Transverse colon (tissue), 4 donors: Measurements from ENCODE around the gene PLD6. TPM values are rescaled to one million over a fixed set of nuclear protein-coding genes. Genes with fewer than 3 reads are reported as not detected.

Experiments used
- DNase-seq: peaks from one replicate; pipeline ENCODE4 v3.0.0-alpha.2; 2019
- H3K27ac ChIP-seq, 4 donors: fragments of 200-600 bp; sonication (generic); 2 replicates each; pipeline ENCODE4 v1.5.1; 2016 to 2018; ENCODE audit warnings: inconsistent platforms in 4 of 4
- H3K27me3 ChIP-seq: fragments of 200-600 bp; sonication (generic); 2 replicates; pipeline ENCODE4 v1.5.1; 2017; ENCODE audit warnings: inconsistent platforms
- H3K36me3 ChIP-seq, 4 donors: fragments of 200-600 bp; sonication (generic); 2 replicates each; pipeline ENCODE4 v1.5.1; 2017 to 2019; ENCODE audit warnings: inconsistent platforms in 4 of 4
- H3K4me1 ChIP-seq, 4 donors: fragments of 200-600 bp; sonication (generic); 2 replicates each; pipeline ENCODE4 v1.5.1; 2017 to 2020; ENCODE audit warnings: inconsistent platforms in 4 of 4
- H3K4me3 ChIP-seq, 4 donors: fragments of 200-600 bp; sonication (generic); 1 replicate in 1 of 4; 2 replicates in 3 of 4; pipeline versions ENCODE4 v1.5.1 to v1.6.1; 2017 to 2019; ENCODE audit warnings: inconsistent platforms in 4 of 4
- H3K9me3 ChIP-seq, 2 donors: fragments of 200-600 bp; sonication (generic); 2 replicates each; pipeline ENCODE4 v1.5.1; 2017 to 2019; ENCODE audit warnings: inconsistent platforms in 2 of 2
- CTCF ChIP-seq, 5 experiments: fragments of 200-600 bp in 3 of 5; fragments of 450-650 bp in 2 of 5; sonication (generic) in 3 of 5; IDR thresholded peaks; 1 replicate in 2 of 5; 2 replicates in 3 of 5; pipeline ENCODE4 v1.5.1; 2016 to 2017; ENCODE audit warnings: antibody characterized with exemption in 5 of 5, inconsistent platforms in 3 of 5, mild to moderate bottlenecking in 2 of 5, moderate library complexity in 1 of 5
- EP300 ChIP-seq: sonication (generic); formaldehyde crosslinking; IDR thresholded peaks from one replicate; pipeline ENCODE4 v1.6.1; 2017; ENCODE audit warnings: antibody characterized with exemption, low read depth
- POLR2A ChIP-seq: fragments of 450-650 bp; IDR thresholded peaks from one replicate; pipeline ENCODE4 v1.6.1; 2016; ENCODE audit warnings: antibody characterized with exemption, mild to moderate bottlenecking, moderate library complexity
- POLR2AphosphoS5 ChIP-seq, 3 donors: sonication (generic); formaldehyde crosslinking; IDR thresholded peaks; one replicate each; pipeline ENCODE4 v1.6.1; 2016; ENCODE audit warnings: antibody characterized with exemption in 3 of 3
- WGBS, 2 donors: methylation state at CpG; one replicate each; pipeline ENCODE4 v1.1.5; 2018; ENCODE audit warnings: low coverage in 1 of 2; 5-methylcytosine and 5-hydroxymethylcytosine counted together
- in situ Hi-C, 4 donors: fragments of 200-750 bp; cut with MboI; loops; one replicate each; pipeline versions ENCODE4 v1.15.0 to v1.15.1; 2017; ENCODE audit warnings: low sequenced_read_pairs in 3 of 4, low pct_ligation_motif_present in 1 of 4, low pct_unique_long_range_greater_than_20kb in 1 of 4
- intact Hi-C: fragments of 100-400 bp; cut with DNase I; formaldehyde crosslinking; loops from one replicate; pipeline ENCODE4 v1.15.1; 2023; ENCODE audit warnings: low total_unique reads
- total RNA-seq, 4 donors: library from RNA; depleted of rRNA; stranded (reverse); fragments of >200 nt; gene quantifications; one replicate each; pipeline ENCODE4 v1.1.0, GENCODE V29; 2016

PLD6 gene
- total RNA-seq, 4 donors from 2014 or later, result 0.75 to 3.2 (median 1.4) TPM; not detected in 1

- Histone ChIP-seq H3K4me1 (peaks cover 0 to 13% (median 0%) of the 10 kb centered on the region in 4 donors), H3K4me3 (no peak overlapping the region), H3K9me3 (no peaks in the 10 kb centered on the region), H3K27ac (no peak overlapping the region), H3K36me3 (peaks cover 0 to 78% (median 38%) of the 10 kb centered on the region in 4 donors), H3K27me3 (no peaks in the 10 kb centered on the region)
- in situ Hi-C loops, result no loop called here
- no peak for TF ChIP-seq CTCF (IDR thresholded peaks at IDR 0.05)
- TF ChIP-seq POLR2A, result no peak
- no peak for TF ChIP-seq POLR2AphosphoS5 (IDR thresholded peaks at IDR 0.05)
- no peak for TF ChIP-seq EP300
- DNase-seq, result no peak
- intact Hi-C loops, result no loop called here
- WGBS, 2 donors, result 89 to 100% methylated on average over 2 to 17 of the region's 17 CpGs
These were observed 22.6 kb upstream of the PLD6 start for GRCh38 chr17:17228521-17229279.

- Histone ChIP-seq H3K4me1 (peaks cover 0 to 11% (median 0%) of the 10 kb centered on the region in 4 donors), H3K36me3 (peaks cover 0 to 86% (median 42%) of the 10 kb centered on the region in 4 donors), H3K27ac (no peak overlapping the region), H3K27me3 (no peaks in the 10 kb centered on the region), H3K9me3 (no peaks in the 10 kb centered on the region), H3K4me3 (no peak overlapping the region)
- in situ Hi-C loops (no loop called here), intact Hi-C loops (no loop called here)
- DNase-seq, result no peak
- 94% methylated on average over 25 of the region's 25 CpGs; no CpG with 5 or more reads in 1 of the 2 donors for WGBS, 2 donors
- TF ChIP-seq EP300 (no peak), POLR2AphosphoS5 (IDR thresholded peaks at IDR 0.05) (no peak), CTCF (IDR thresholded peaks at IDR 0.05) (no peak), POLR2A (no peak)
These were observed 21.7 kb upstream of the PLD6 start for GRCh38 chr17:17227608-17228520.

- DNase-seq, result no peak
These were observed 20.5 kb upstream of the PLD6 start for GRCh38 chr17:17226451-17227265.

More at GRCh38 chr17:17226451-17227265, 20.5 kb upstream of the PLD6 start:
- no peaks in the 10 kb centered on the region for H3K4me1 ChIP-seq
- intact Hi-C loops, result no loop called here
- no peaks in the 10 kb centered on the region for H3K27me3 ChIP-seq
- H3K4me3 ChIP-seq, result no peak overlapping the region
- 93% methylated on average over 5 to 9 of the region's 16 CpGs for WGBS, 2 donors
- H3K27ac ChIP-seq, result no peak overlapping the region
- H3K9me3 ChIP-seq, result no peaks in the 10 kb centered on the region
- in situ Hi-C loops, result no loop called here
- H3K36me3 ChIP-seq, result peaks cover 0 to 96% (median 38%) of the 10 kb centered on the region in 4 donors
- TF ChIP-seq POLR2AphosphoS5 (IDR thresholded peaks at IDR 0.05), result no peak
- TF ChIP-seq CTCF (IDR thresholded peaks at IDR 0.05), result no peak
- no peak for TF ChIP-seq POLR2A
- no peak for TF ChIP-seq EP300
